Esophagus muscularis mucosa (tissue), 3 donors: ENCODE results near the gene SPOCK3.

Experiments used
- CTCF ChIP-seq, 3 experiments: fragments of 200-600 bp in 2 of 3; fragments of 450-650 bp in 1 of 3; sonication (generic) in 2 of 3; IDR thresholded peaks; one replicate each; pipeline ENCODE4 v1.5.1; 2017 to 2019; ENCODE audit warnings: antibody characterized with exemption in 3 of 3, mild to moderate bottlenecking in 2 of 3, moderate library complexity in 1 of 3
- POLR2A ChIP-seq: fragments of 450-650 bp; IDR thresholded peaks from one replicate; pipeline ENCODE4 v1.6.1; 2017; ENCODE audit warnings: antibody characterized with exemption, moderate library complexity, mild to moderate bottlenecking, low read depth
- POLR2AphosphoS5 ChIP-seq, 2 donors: sonication (generic); formaldehyde crosslinking; IDR thresholded peaks; one replicate each; pipeline ENCODE4 v1.6.1; 2017; ENCODE audit warnings: antibody characterized with exemption in 2 of 2

- no peak for TF ChIP-seq POLR2AphosphoS5 (IDR thresholded peaks at IDR 0.05)
- no peak for TF ChIP-seq CTCF (IDR thresholded peaks at IDR 0.05)
- TF ChIP-seq POLR2A, result no peak
Observed at GRCh38 chr4:166842795-166843261, 391.5 kb downstream of the SPOCK3 start.
